Spleen (tissue), 7 donors: Measurements from ENCODE around the gene ADAM11.

Experiments
- POLR2AphosphoS5 ChIP-seq, 3 donors: sonication (generic); formaldehyde crosslinking; IDR thresholded peaks; one replicate each; pipeline ENCODE4 v1.5.1; 2017; ENCODE audit warnings: antibody characterized with exemption in 3 of 3
- TF ChIP-seq, protein P1 (sequence below), 11 experiments: fragments of 200-600 bp in 7 of 11; fragments of 450-650 bp in 4 of 11; sonication (generic) in 4 of 11; IDR thresholded peaks in 8 of 11; conservative IDR thresholded peaks in 3 of 11; 1 replicate in 7 of 11; 2 replicates in 4 of 11; pipeline versions ENCODE4 v1.4.0 to v1.8.0; 2016 to 2021; ENCODE audit warnings: antibody characterized with exemption in 11 of 11, inconsistent platforms in 4 of 11, mild to moderate bottlenecking in 1 of 11
- donor health status: DM: no; HTN: no; CAD: no; lungs with moderate emphysema.
- donor health status: DM: no; HTN: no; CAD: no.
- donor health status: DM: no; HTN: no; CAD: no.

DNA sequence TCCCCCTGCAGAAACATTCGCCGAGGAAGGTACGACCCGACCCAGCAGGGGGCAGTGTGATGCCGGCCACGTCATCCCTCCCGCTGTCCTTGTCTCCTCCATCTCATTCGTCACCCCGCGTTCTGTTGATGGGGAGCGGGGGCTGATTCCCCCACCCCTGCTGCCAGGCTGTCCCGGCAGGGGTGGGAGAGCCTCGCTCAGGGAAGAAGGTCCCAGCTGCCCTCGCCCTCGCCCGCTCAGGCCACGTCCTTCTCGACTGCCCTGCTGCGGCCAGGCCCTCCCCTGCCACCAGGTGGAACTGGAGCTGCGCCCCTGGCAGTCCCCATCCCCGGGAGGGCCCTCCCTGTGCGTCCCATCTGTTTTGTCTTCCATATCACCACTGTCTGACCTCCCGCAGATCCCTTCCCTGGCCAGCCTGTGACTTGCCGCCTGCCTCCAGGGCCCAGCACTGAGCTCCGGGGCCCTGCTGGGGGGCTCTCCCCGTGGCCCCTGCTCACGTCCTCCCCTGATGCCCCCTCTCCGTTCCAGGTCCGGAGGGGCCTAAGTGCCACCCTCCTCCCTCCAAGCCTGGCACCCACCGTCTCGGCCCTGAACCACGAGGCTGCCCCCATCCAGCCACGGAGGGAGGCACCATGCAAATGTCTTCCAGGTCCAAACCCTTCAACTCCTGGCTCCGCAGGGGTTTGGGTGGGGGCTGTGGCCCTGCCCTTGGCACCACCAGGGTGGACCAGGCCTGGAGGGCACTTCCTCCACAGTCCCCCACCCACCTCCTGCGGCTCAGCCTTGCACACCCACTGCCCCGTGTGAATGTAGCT is 20.6 kb downstream of the ADAM11 start:
- TF ChIP-seq POLR2AphosphoS5 (IDR thresholded peaks at IDR 0.05), result peak; percentile 39 to 53 (median 48)
- TF ChIP-seq, protein P1, sequence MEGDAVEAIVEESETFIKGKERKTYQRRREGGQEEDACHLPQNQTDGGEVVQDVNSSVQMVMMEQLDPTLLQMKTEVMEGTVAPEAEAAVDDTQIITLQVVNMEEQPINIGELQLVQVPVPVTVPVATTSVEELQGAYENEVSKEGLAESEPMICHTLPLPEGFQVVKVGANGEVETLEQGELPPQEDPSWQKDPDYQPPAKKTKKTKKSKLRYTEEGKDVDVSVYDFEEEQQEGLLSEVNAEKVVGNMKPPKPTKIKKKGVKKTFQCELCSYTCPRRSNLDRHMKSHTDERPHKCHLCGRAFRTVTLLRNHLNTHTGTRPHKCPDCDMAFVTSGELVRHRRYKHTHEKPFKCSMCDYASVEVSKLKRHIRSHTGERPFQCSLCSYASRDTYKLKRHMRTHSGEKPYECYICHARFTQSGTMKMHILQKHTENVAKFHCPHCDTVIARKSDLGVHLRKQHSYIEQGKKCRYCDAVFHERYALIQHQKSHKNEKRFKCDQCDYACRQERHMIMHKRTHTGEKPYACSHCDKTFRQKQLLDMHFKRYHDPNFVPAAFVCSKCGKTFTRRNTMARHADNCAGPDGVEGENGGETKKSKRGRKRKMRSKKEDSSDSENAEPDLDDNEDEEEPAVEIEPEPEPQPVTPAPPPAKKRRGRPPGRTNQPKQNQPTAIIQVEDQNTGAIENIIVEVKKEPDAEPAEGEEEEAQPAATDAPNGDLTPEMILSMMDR (IDR thresholded peaks at IDR 0.05 in 8 of 11, conservative IDR thresholded peaks at IDR 0.05 in 3 of 11), result peak; percentile 67 to 91 (median 86)
